HepG2 (cell line): ENCODE measurements around the gene TEAD1. TPM values are rescaled to one million over a fixed set of nuclear protein-coding genes. Genes with fewer than 3 reads are reported as not detected.
A peak's percentile ranks its signal among the peaks of the same experiment; 100 is the strongest.

ENCODE experiments used
- ATF1 ChIP-seq: IDR thresholded peaks from 2 replicates; pipeline ENCODE4 v1.6.1; 2016; ENCODE audit warnings: mild to moderate bottlenecking, control low read depth
- ELF3 ChIP-seq: IDR thresholded peaks from 2 replicates; pipeline ENCODE4 v1.6.1; 2016; ENCODE audit warnings: missing genetic modification reagents, missing compliant biosample characterization
- EP300 ChIP-seq, 3 experiments: sonication (generic) in 1 of 3; formaldehyde crosslinking in 1 of 3; IDR thresholded peaks; 2 replicates each; pipeline versions ENCODE4 v1.5.1 to v1.6.1; 2011 to 2020; ENCODE audit warnings: low read depth in 2 of 3, low read length in 2 of 3, borderline replicate concordance in 1 of 3, improper control_type of control experiment in 1 of 3, mild to moderate bottlenecking in 1 of 3, missing genetic modification reagents in 1 of 3, moderate library complexity in 1 of 3
- ERF ChIP-seq: IDR thresholded peaks from 2 replicates; pipeline ENCODE4 v1.6.1; 2018; ENCODE audit warnings: missing biosample characterization, missing genetic modification reagents
- GABPA ChIP-seq, 2 experiments: IDR thresholded peaks; 2 replicates each; pipeline ENCODE4 v1.6.1; 2011 to 2016; ENCODE audit warnings: low read depth in 2 of 2, low read length in 1 of 2, missing biosample characterization in 1 of 2, missing genetic modification characterization in 1 of 2
- HNRNPLL ChIP-seq: fragments of 200-400 bp; formaldehyde crosslinking; IDR thresholded peaks from 2 replicates; pipeline ENCODE4 v1.6.1; 2017; ENCODE audit warnings: mild to moderate bottlenecking, low read depth, low read length; ENCODE audit not compliant: poor library complexity, severe bottlenecking
- KLF9 ChIP-seq: IDR thresholded peaks from 2 replicates; pipeline ENCODE4 v1.6.1; 2016; ENCODE audit warnings: low read depth
- MZF1 ChIP-seq: sonication (generic); formaldehyde crosslinking; IDR thresholded peaks from 2 replicates; pipeline ENCODE4 v1.8.1; 2023; ENCODE audit warnings: mild to moderate bottlenecking, missing genetic modification reagents, borderline replicate concordance
- SETDB1 ChIP-seq: sonication (generic); formaldehyde crosslinking; IDR thresholded peaks from 2 replicates; pipeline ENCODE4 v1.5.1; 2020; ENCODE audit warnings: missing genetic modification reagents, mild to moderate bottlenecking, borderline replicate concordance
- SIN3B ChIP-seq: fragments of 150-350 bp; IDR thresholded peaks from 2 replicates; pipeline ENCODE4 v1.6.1; 2014; ENCODE audit warnings: low read length
- ZNF282 ChIP-seq: fragments of 450-650 bp; IDR thresholded peaks from 2 replicates; pipeline ENCODE4 v1.6.1; 2018; ENCODE audit not compliant: partially characterized antibody
- ZNF296 ChIP-seq: sonication (generic); formaldehyde crosslinking; conservative IDR thresholded peaks from 2 replicates; pipeline ENCODE4 v1.5.0; 2020; ENCODE audit warnings: mild to moderate bottlenecking, missing genetic modification reagents
- ZNF530 ChIP-seq: sonication (generic); formaldehyde crosslinking; IDR thresholded peaks from 2 replicates; pipeline ENCODE4 v1.5.0; 2020; ENCODE audit warnings: low read depth, mild to moderate bottlenecking, missing genetic modification reagents
- ZNF644 ChIP-seq: IDR thresholded peaks from 2 replicates; pipeline ENCODE4 v1.6.1; 2016; ENCODE audit warnings: low read depth
- ZNF772 ChIP-seq: sonication (generic); formaldehyde crosslinking; IDR thresholded peaks from 2 replicates; pipeline ENCODE4 v1.5.0; 2020; ENCODE audit warnings: mild to moderate bottlenecking, missing genetic modification reagents
- ZNF792 ChIP-seq: IDR thresholded peaks from 2 replicates; pipeline ENCODE4 v1.6.1; 2016
- ZNF879 ChIP-seq: sonication (generic); formaldehyde crosslinking; IDR thresholded peaks from 2 replicates; pipeline ENCODE4 v1.8.1; 2023; ENCODE audit warnings: missing genetic modification reagents
- polyA plus RNA-seq, 8 experiments: library from polyadenylated mRNA; depleted of rRNA in 3 of 8; stranded (reverse) in 7 of 8; unstranded in 1 of 8; fragments of >200 nt; fragmentation: Illumina TruSeq in 4 of 8; extraction: Trizol in 4 of 8; gene quantifications; 2 replicates each; pipeline versions ENCODE4 v1.2.1 to v1.2.3, GENCODE V29; 2011 to 2016; ENCODE audit warnings: low read depth in 4 of 8, missing spikeins in 1 of 8, mixed read lengths in 1 of 8; ENCODE audit not compliant: insufficient read depth in 1 of 8
- total RNA-seq, 5 experiments: library from RNA; depleted of rRNA; stranded (reverse); fragments of >200 nt; fragmentation: Illumina TruSeq; extraction: Trizol; gene quantifications; 2 replicates each; pipeline ENCODE4 v1.2.3, GENCODE V29; 2016; ENCODE audit warnings: low read depth in 1 of 5
- TF ChIP-seq, protein P1 (sequence below): sonication (generic); formaldehyde crosslinking; IDR thresholded peaks from 2 replicates; pipeline ENCODE4 v1.5.0; 2020; ENCODE audit warnings: missing genetic modification reagents
- TF ChIP-seq, protein P2 (sequence below): fragments of 450-650 bp; IDR thresholded peaks from 2 replicates; pipeline ENCODE4 v1.6.1; 2016
- TF ChIP-seq, protein P3 (sequence below): sonication (generic); formaldehyde crosslinking; IDR thresholded peaks from 2 replicates; pipeline ENCODE4 v1.5.0; 2020; ENCODE audit warnings: mild to moderate bottlenecking, missing genetic modification reagents, moderate library complexity
- TF ChIP-seq, protein P4 (sequence below): sonication (generic); formaldehyde crosslinking; IDR thresholded peaks from 2 replicates; pipeline ENCODE4 v1.4.0; 2020; ENCODE audit warnings: missing genetic modification reagents

Gene TEAD1
- total and polyA plus RNA-seq, 2 of the 13 experiments (the other 11 are each of a cell fraction or from before 2014, with no cell fraction given) = 20.1 to 30.5 TPM

DNA sequence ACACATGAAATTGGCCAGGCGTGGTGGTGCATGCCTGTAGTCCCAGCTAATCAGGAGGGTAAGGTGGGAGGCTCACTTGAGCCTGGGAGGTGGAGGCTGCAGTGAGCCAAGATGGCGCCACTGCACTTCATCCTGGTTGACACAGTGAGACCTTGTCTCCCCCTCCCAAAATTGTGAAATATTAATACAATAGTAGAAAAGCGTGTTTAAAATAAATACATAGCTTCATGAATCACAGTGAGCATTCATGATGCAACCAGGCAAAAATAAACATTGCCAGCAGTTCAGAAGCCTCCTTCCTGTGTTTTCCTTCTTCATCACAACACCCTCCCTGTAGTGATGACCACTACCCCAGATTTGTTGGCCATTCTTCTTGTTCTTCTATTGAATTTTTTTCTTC, 4.3 kb upstream of the TEAD1 start (continued):
- TF ChIP-seq, protein P1, sequence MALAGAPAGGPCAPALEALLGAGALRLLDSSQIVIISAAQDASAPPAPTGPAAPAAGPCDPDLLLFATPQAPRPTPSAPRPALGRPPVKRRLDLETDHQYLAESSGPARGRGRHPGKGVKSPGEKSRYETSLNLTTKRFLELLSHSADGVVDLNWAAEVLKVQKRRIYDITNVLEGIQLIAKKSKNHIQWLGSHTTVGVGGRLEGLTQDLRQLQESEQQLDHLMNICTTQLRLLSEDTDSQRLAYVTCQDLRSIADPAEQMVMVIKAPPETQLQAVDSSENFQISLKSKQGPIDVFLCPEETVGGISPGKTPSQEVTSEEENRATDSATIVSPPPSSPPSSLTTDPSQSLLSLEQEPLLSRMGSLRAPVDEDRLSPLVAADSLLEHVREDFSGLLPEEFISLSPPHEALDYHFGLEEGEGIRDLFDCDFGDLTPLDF = no peak
- TF ChIP-seq ATF1 (no peak), ZNF792 (no peak), ZNF282 (no peak), ZNF879 (no peak), ELF3 (peak; percentile 62), ZNF644 (CRISPR knock-in tag) (peak; percentile 93), ZNF772 (CRISPR knock-in tag) (no peak), SIN3B (no peak), ZNF296 (CRISPR knock-in tag) (no peak), HNRNPLL (no peak), EP300 (IDR thresholded peaks at IDR 0.05; ENCODE audit: low read depth in 2 of 2, low read length in 2 of 2) (peak in 1 of 2 experiments; percentile 40; a peak in 1 of 4 replicates), EP300 (CRISPR knock-in tag; IDR thresholded peaks at IDR 0.05; ENCODE audit: borderline replicate concordance) (no peak), SETDB1 (CRISPR knock-in tag) (no peak), ERF (CRISPR knock-in tag) (no peak), ZNF530 (CRISPR knock-in tag) (no peak), MZF1 (CRISPR knock-in tag) (no peak), KLF9 (CRISPR knock-in tag) (no peak), GABPA (IDR thresholded peaks at IDR 0.05; ENCODE audit: low read depth, low read length) (no peak), GABPA (CRISPR knock-in tag; IDR thresholded peaks at IDR 0.05; ENCODE audit: low read depth) (no peak)
- TF ChIP-seq, protein P2, sequence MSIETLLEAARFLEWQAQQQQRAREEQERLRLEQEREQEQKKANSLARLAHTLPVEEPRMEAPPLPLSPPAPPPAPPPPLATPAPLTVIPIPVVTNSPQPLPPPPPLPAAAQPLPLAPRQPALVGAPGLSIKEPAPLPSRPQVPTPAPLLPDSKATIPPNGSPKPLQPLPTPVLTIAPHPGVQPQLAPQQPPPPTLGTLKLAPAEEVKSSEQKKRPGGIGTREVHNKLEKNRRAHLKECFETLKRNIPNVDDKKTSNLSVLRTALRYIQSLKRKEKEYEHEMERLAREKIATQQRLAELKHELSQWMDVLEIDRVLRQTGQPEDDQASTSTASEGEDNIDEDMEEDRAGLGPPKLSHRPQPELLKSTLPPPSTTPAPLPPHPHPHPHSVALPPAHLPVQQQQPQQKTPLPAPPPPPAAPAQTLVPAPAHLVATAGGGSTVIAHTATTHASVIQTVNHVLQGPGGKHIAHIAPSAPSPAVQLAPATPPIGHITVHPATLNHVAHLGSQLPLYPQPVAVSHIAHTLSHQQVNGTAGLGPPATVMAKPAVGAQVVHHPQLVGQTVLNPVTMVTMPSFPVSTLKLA = no peak
- TF ChIP-seq, protein P3, sequence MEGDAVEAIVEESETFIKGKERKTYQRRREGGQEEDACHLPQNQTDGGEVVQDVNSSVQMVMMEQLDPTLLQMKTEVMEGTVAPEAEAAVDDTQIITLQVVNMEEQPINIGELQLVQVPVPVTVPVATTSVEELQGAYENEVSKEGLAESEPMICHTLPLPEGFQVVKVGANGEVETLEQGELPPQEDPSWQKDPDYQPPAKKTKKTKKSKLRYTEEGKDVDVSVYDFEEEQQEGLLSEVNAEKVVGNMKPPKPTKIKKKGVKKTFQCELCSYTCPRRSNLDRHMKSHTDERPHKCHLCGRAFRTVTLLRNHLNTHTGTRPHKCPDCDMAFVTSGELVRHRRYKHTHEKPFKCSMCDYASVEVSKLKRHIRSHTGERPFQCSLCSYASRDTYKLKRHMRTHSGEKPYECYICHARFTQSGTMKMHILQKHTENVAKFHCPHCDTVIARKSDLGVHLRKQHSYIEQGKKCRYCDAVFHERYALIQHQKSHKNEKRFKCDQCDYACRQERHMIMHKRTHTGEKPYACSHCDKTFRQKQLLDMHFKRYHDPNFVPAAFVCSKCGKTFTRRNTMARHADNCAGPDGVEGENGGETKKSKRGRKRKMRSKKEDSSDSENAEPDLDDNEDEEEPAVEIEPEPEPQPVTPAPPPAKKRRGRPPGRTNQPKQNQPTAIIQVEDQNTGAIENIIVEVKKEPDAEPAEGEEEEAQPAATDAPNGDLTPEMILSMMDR (CRISPR knock-in tag) = no peak
- TF ChIP-seq, protein P4, sequence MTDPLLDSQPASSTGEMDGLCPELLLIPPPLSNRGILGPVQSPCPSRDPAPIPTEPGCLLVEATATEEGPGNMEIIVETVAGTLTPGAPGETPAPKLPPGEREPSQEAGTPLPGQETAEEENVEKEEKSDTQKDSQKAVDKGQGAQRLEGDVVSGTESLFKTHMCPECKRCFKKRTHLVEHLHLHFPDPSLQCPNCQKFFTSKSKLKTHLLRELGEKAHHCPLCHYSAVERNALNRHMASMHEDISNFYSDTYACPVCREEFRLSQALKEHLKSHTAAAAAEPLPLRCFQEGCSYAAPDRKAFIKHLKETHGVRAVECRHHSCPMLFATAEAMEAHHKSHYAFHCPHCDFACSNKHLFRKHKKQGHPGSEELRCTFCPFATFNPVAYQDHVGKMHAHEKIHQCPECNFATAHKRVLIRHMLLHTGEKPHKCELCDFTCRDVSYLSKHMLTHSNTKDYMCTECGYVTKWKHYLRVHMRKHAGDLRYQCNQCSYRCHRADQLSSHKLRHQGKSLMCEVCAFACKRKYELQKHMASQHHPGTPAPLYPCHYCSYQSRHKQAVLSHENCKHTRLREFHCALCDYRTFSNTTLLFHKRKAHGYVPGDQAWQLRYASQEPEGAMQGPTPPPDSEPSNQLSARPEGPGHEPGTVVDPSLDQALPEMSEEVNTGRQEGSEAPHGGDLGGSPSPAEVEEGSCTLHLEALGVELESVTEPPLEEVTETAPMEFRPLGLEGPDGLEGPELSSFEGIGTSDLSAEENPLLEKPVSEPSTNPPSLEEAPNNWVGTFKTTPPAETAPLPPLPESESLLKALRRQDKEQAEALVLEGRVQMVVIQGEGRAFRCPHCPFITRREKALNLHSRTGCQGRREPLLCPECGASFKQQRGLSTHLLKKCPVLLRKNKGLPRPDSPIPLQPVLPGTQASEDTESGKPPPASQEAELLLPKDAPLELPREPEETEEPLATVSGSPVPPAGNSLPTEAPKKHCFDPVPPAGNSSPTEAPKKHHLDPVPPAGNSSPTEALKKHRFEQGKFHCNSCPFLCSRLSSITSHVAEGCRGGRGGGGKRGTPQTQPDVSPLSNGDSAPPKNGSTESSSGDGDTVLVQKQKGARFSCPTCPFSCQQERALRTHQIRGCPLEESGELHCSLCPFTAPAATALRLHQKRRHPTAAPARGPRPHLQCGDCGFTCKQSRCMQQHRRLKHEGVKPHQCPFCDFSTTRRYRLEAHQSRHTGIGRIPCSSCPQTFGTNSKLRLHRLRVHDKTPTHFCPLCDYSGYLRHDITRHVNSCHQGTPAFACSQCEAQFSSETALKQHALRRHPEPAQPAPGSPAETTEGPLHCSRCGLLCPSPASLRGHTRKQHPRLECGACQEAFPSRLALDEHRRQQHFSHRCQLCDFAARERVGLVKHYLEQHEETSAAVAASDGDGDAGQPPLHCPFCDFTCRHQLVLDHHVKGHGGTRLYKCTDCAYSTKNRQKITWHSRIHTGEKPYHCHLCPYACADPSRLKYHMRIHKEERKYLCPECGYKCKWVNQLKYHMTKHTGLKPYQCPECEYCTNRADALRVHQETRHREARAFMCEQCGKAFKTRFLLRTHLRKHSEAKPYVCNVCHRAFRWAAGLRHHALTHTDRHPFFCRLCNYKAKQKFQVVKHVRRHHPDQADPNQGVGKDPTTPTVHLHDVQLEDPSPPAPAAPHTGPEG (CRISPR knock-in tag) = no peak
